IMR-90 (cell line): ENCODE measurements around the gene STARD13.

Experiments
- CTCF ChIP-seq: conservative IDR thresholded peaks from 2 replicates; pipeline ENCODE4 v1.5.1; 2012; ENCODE audit warnings: mild to moderate bottlenecking, low read depth, low read length, improper control_type of control experiment
- POLR2A ChIP-seq: IDR thresholded peaks from 2 replicates; pipeline ENCODE4 v1.6.1; 2012; ENCODE audit warnings: mild to moderate bottlenecking, low read depth, low read length
- RAD21 ChIP-seq: IDR thresholded peaks from 2 replicates; pipeline ENCODE4 v1.6.1; 2012; ENCODE audit warnings: low read length, improper control_type of control experiment

GRCh38 chr13:33169273-33169980 lies 116.1 kb downstream of the STARD13 start:
- TF ChIP-seq POLR2A (no peak), CTCF (no peak), RAD21 (0 out of 2 replicates have a peak, but pooled peaks have one; percentile 14)
